GM11168 (cell line): ENCODE measurements around the gene IQGAP3.

Experiments
- in situ Hi-C: fragments of 300-500 bp; cut with MboI; formaldehyde crosslinking; loops from one replicate; pipeline ENCODE4 v1.12.0; 2022; ENCODE audit warnings: low sequenced_read_pairs; ENCODE audit not compliant: unreplicated experiment

IQGAP3 gene

GRCh38 chr1:156499194-156499841 lies 73.0 kb downstream of the IQGAP3 start:
- in situ Hi-C loops: no loop called here

GRCh38 chr1:156498432-156499193 lies 73.8 kb downstream of the IQGAP3 start:
- in situ Hi-C loops: no loop called here

- in situ Hi-C loops: no loop called here
Measured at GRCh38 chr1:156497743-156498431, 74.5 kb downstream of the IQGAP3 start.

- in situ Hi-C loops: no loop called here
Measured at GRCh38 chr1:156497078-156497742, 75.2 kb downstream of the IQGAP3 start.

- in situ Hi-C loops: no loop called here
Measured at GRCh38 chr1:156496211-156496761, 76.1 kb downstream of the IQGAP3 start.

- in situ Hi-C loops: no loop called here
Measured at GRCh38 chr1:156495401-156496140, 76.8 kb downstream of the IQGAP3 start.

GRCh38 chr1:156494309-156494895 lies 78.0 kb downstream of the IQGAP3 start:
- in situ Hi-C loops: no loop called here

GRCh38 chr1:156493742-156494141 lies 78.6 kb downstream of the IQGAP3 start:
- in situ Hi-C loops: no loop called here

GRCh38 chr1:156493154-156493631 lies 79.2 kb downstream of the IQGAP3 start:
- in situ Hi-C loops: no loop called here

GRCh38 chr1:156492591-156493080 lies 79.7 kb downstream of the IQGAP3 start:
- in situ Hi-C loops: no loop called here

- in situ Hi-C loops: no loop called here
Measured at GRCh38 chr1:156492013-156492590, 80.3 kb downstream of the IQGAP3 start.

- in situ Hi-C loops: no loop called here
Measured at GRCh38 chr1:156491151-156491949, 81.0 kb downstream of the IQGAP3 start.

- in situ Hi-C loops: no loop called here
Measured at GRCh38 chr1:156490401-156491032, 81.8 kb downstream of the IQGAP3 start.

GRCh38 chr1:156489935-156490293 lies 82.5 kb downstream of the IQGAP3 start:
- in situ Hi-C loops: no loop called here

GRCh38 chr1:156489166-156489934 lies 83.0 kb downstream of the IQGAP3 start:
- in situ Hi-C loops: no loop called here

- in situ Hi-C loops: no loop called here
Measured at GRCh38 chr1:156488566-156489165, 83.7 kb downstream of the IQGAP3 start.
